Endothelial cell of umbilical vein (primary cell): ENCODE data around the gene FLT4.

ENCODE experiments used
- EZH2 ChIP-seq: IDR thresholded peaks from 2 replicates; pipeline ENCODE4 v1.6.1; 2012; ENCODE audit warnings: borderline replicate concordance, low read depth, mild to moderate bottlenecking, moderate library complexity, low read length, inconsistent platforms; ENCODE audit not compliant: severe bottlenecking
- FOS ChIP-seq: IDR thresholded peaks from 2 replicates; pipeline ENCODE4 v1.6.1; 2011; ENCODE audit warnings: mild to moderate bottlenecking, low read length, moderate library complexity, borderline replicate concordance; ENCODE audit not compliant: insufficient read depth
- GATA2 ChIP-seq: IDR thresholded peaks from 2 replicates; pipeline ENCODE4 v1.7.0; 2011; ENCODE audit warnings: low read depth, mild to moderate bottlenecking, moderate library complexity, mixed read lengths, low read length; ENCODE audit not compliant: insufficient read length, insufficient read depth
- JUN ChIP-seq: IDR thresholded peaks from 2 replicates; pipeline ENCODE4 v1.6.1; 2011; ENCODE audit warnings: borderline replicate concordance, low read depth; ENCODE audit not compliant: insufficient read length, insufficient read depth
- MYC ChIP-seq: IDR thresholded peaks from one replicate; pipeline ENCODE4 v1.6.1; 2011; ENCODE audit warnings: mild to moderate bottlenecking, low read depth, low read length
- POLR2A ChIP-seq: IDR thresholded peaks from 2 replicates; pipeline ENCODE4 v1.6.1; 2012; ENCODE audit warnings: low read depth, mild to moderate bottlenecking, control low read depth, low read length
- POLR2AphosphoS5 ChIP-seq: IDR thresholded peaks from 2 replicates; pipeline ENCODE4 v1.6.1; 2012; ENCODE audit warnings: low read depth, mild to moderate bottlenecking, control low read depth, low read length, moderate library complexity; ENCODE audit not compliant: insufficient read depth
- TF ChIP-seq, protein P1 (sequence below), 2 donors: IDR thresholded peaks; 1 replicate in 1 of 2; 2 replicates in 1 of 2; pipeline ENCODE4 v1.5.1; 2011; ENCODE audit warnings: low read length in 2 of 2, mild to moderate bottlenecking in 2 of 2, moderate library complexity in 2 of 2, control low read depth in 1 of 2, inconsistent platforms in 1 of 2, low read depth in 1 of 2; ENCODE audit not compliant: insufficient read depth in 1 of 2; ENCODE audit errors: extremely low read depth in 1 of 2
- TF ChIP-seq, protein P2 (sequence below): IDR thresholded peaks from 2 replicates; pipeline ENCODE4 v1.6.1; 2011; ENCODE audit not compliant: insufficient read depth, insufficient read length

DNA sequence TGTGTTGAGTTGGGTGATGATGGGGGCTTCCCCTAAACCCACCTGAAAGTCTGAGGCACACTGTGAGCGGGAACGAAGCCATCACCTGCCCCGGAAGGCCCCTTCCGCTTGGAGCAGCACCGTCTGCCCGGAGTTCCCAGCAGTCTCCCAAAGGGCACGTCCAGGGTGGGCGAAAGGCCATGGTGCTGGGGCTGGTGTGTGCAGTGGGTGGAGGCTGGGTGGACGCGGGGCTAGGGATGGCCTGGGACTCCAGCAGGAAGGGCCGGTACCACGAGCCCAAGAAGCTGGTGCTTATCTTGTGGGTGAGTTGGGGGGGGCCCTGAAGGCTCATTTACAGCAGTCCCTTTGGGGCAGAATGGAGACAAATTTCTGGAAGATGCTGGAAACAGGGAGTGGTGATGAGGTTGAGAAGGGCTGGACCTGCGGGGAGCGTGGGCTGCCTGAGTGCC lies 4.6 kb downstream of the FLT4 start:
- TF ChIP-seq, protein P1, sequence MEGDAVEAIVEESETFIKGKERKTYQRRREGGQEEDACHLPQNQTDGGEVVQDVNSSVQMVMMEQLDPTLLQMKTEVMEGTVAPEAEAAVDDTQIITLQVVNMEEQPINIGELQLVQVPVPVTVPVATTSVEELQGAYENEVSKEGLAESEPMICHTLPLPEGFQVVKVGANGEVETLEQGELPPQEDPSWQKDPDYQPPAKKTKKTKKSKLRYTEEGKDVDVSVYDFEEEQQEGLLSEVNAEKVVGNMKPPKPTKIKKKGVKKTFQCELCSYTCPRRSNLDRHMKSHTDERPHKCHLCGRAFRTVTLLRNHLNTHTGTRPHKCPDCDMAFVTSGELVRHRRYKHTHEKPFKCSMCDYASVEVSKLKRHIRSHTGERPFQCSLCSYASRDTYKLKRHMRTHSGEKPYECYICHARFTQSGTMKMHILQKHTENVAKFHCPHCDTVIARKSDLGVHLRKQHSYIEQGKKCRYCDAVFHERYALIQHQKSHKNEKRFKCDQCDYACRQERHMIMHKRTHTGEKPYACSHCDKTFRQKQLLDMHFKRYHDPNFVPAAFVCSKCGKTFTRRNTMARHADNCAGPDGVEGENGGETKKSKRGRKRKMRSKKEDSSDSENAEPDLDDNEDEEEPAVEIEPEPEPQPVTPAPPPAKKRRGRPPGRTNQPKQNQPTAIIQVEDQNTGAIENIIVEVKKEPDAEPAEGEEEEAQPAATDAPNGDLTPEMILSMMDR (IDR thresholded peaks at IDR 0.05; ENCODE audit: extremely low read depth in 1 of 2, insufficient read depth in 1 of 2, low read depth in 1 of 2, low read length in 2 of 2) = no peak
- TF ChIP-seq POLR2A (no peak), JUN (no peak), EZH2 (no peak), POLR2AphosphoS5 (no peak), GATA2 (no peak), MYC (no peak), FOS (no peak)
- TF ChIP-seq, protein P2, sequence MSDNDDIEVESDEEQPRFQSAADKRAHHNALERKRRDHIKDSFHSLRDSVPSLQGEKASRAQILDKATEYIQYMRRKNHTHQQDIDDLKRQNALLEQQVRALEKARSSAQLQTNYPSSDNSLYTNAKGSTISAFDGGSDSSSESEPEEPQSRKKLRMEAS = no peak
